ENCODE data around the gene SEMA3E.
"Not testable (repeated sequence)": the region's sequence is repeated elsewhere in the genome, so short reads cannot be mapped to it uniquely, and the experiment has no call there.

Gene SEMA3E

GRCh38 chr7:83552556-83552955 lies 96.4 kb downstream of the SEMA3E start:
- DNase-seq (ENCODE audit: low read depth) = not testable (repeated sequence)

GRCh38 chr7:83550100-83550499 lies 98.8 kb downstream of the SEMA3E start:
- no peak for DNase-seq (ENCODE audit: low read depth)

- DNase-seq (ENCODE audit: low read depth) = no peak
Observed at GRCh38 chr7:83548250-83548649, 100.7 kb downstream of the SEMA3E start.

- no peak for DNase-seq (ENCODE audit: low read depth)
Observed at GRCh38 chr7:83547526-83547925, 101.4 kb downstream of the SEMA3E start.

GRCh38 chr7:83546586-83546985 lies 102.4 kb downstream of the SEMA3E start:
- no peak for DNase-seq (ENCODE audit: low read depth)

GRCh38 chr7:83541187-83541960 lies 107.6 kb downstream of the SEMA3E start:
- no peak for DNase-seq (ENCODE audit: low read depth)

- DNase-seq (ENCODE audit: low read depth) = no peak
Observed at GRCh38 chr7:83534488-83534887, 114.5 kb downstream of the SEMA3E start.

GRCh38 chr7:83532219-83532618 lies 116.7 kb downstream of the SEMA3E start:
- no peak for DNase-seq (ENCODE audit: low read depth)

GRCh38 chr7:83531766-83532165 lies 117.2 kb downstream of the SEMA3E start:
- no peak for DNase-seq (ENCODE audit: low read depth)

GRCh38 chr7:83528925-83529423 lies 120.0 kb downstream of the SEMA3E start:
- DNase-seq (ENCODE audit: low read depth) = no peak

GRCh38 chr7:83524277-83525075 lies 124.5 kb downstream of the SEMA3E start:
- DNase-seq (ENCODE audit: low read depth) = no peak

GRCh38 chr7:83520726-83521125 lies 128.2 kb downstream of the SEMA3E start:
- no peak for DNase-seq (ENCODE audit: low read depth)

GRCh38 chr7:83519240-83519639 lies 129.7 kb downstream of the SEMA3E start:
- DNase-seq (ENCODE audit: low read depth) = no peak

- DNase-seq (ENCODE audit: low read depth) = no peak
Observed at GRCh38 chr7:83517035-83517700, 131.8 kb downstream of the SEMA3E start.

GRCh38 chr7:83514977-83515376 lies 134.0 kb downstream of the SEMA3E start:
- no peak for DNase-seq (ENCODE audit: low read depth)

GRCh38 chr7:83509255-83510021 lies 139.5 kb downstream of the SEMA3E start:
- no peak for DNase-seq (ENCODE audit: low read depth)

GRCh38 chr7:83504330-83504729 lies 144.6 kb downstream of the SEMA3E start:
- no peak for DNase-seq (ENCODE audit: low read depth)

GRCh38 chr7:83502636-83503035 lies 146.3 kb downstream of the SEMA3E start:
- DNase-seq (ENCODE audit: low read depth) = no peak

- no peak for DNase-seq (ENCODE audit: low read depth)
Observed at GRCh38 chr7:83494683-83495082, 154.3 kb downstream of the SEMA3E start.

GRCh38 chr7:83492802-83493201 lies 156.1 kb downstream of the SEMA3E start:
- no peak for DNase-seq (ENCODE audit: low read depth)

- no peak for DNase-seq (ENCODE audit: low read depth)
Observed at GRCh38 chr7:83487801-83488200, 161.1 kb downstream of the SEMA3E start.

- no peak for DNase-seq (ENCODE audit: low read depth)
Observed at GRCh38 chr7:83486957-83487356, 162.0 kb downstream of the SEMA3E start.
